ENCODE data around the gene NEAT1. TPM values are rescaled to one million over a fixed set of nuclear protein-coding genes. Genes with fewer than 3 reads are reported as not detected.
"Not testable (repeated sequence)": the region's sequence is repeated elsewhere in the genome, so short reads cannot be mapped to it uniquely, and the experiment has no call there.

The NEAT1 gene
- total RNA-seq, 4 donors from 2014 or later: 24.1 to 472 (median 32.8) TPM

DNA sequence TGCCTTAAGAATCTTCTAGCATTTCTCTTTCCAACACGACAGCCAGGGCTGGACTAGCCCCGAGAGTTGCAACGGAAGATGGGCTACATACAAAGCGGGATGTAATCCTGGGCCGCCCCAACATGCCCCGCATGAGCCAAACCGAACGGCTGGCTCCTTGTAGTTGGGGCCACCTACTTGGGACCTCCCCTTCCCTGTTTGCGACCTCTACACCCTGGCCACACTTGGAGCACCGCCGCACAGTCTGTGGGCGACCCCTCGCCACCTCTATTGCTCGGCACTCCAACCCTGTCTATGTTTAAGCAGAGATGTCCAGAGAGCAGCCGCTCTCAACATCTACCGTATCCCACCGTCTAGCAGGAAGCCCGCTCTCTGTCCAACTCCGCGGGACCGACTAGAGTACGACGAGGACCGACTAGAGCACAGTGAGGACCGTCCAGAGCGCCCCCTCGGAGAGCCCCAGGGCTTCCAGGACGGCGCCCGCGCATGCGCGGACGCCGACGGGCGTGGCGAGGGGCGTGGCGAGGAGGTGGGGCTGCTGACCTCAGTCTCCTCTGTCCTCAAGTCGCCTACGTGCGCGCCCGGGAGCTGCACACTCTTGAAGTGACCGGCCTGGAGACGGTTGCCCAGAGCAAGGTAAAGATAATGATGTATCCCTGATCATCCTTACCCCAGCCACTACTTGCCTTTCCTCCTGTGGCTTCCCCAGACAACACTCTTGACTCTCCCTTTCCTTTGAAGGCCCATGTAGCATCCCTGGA, 32.3 kb downstream of the NEAT1 start:
- H3K27me3 ChIP-seq: no peaks in the 10 kb centered on the region
- intact Hi-C loops (cut with DNase I; ENCODE audit: low total_unique reads) (loop anchor here (2.0 kb wide), 2 partner anchors 16 to 38 kb away; no protein-coding TSS in a partner anchor), in situ Hi-C loops (cut with MboI; ENCODE audit: low sequenced_read_pairs in 4 of 4) (no loop called here)
- peaks cover 12 to 16% of the 10 kb centered on the region in 2 donors for H3K4me1 ChIP-seq
- H3K27ac ChIP-seq: peak overlapping the region; percentile 87 to 93 (median 90)
- H3K9me3 ChIP-seq: no peaks in the 10 kb centered on the region
- no peaks in the 10 kb centered on the region for H3K36me3 ChIP-seq
- TF ChIP-seq CTCF (IDR thresholded peaks at IDR 0.05 in 4 of 5, conservative IDR thresholded peaks at IDR 0.05 in 1 of 5) (no peak), POLR2A (IDR thresholded peaks at IDR 0.05) (peak; percentile 83 to 95)
- peak; percentile 88 to 94 for DNase-seq
- peak; percentile 80 to 88 for ATAC-seq
- H3K4me3 ChIP-seq: peak overlapping the region; percentile 55 to 74 (median 58)

GRCh38 chr11:65456418-65456817, 33.8 kb downstream of the NEAT1 start:
- Histone ChIP-seq H3K9me3 (no peaks in the 10 kb centered on the region), H3K27ac (peak overlapping the region in 1 of 4 donors; percentile 93), H3K36me3 (no peaks in the 10 kb centered on the region), H3K4me1 (peaks cover 12 to 16% of the 10 kb centered on the region in 2 donors), H3K27me3 (no peaks in the 10 kb centered on the region), H3K4me3 (no peak overlapping the region)
- TF ChIP-seq CTCF (IDR thresholded peaks at IDR 0.05 in 4 of 5, conservative IDR thresholded peaks at IDR 0.05 in 1 of 5) (no peak), POLR2A (IDR thresholded peaks at IDR 0.05) (no peak)
- no peak for DNase-seq
- no peak for ATAC-seq
- intact Hi-C loops (cut with DNase I; ENCODE audit: low total_unique reads): no loop called here
- in situ Hi-C loops (cut with MboI; ENCODE audit: low sequenced_read_pairs in 4 of 4): no loop called here

DNA sequence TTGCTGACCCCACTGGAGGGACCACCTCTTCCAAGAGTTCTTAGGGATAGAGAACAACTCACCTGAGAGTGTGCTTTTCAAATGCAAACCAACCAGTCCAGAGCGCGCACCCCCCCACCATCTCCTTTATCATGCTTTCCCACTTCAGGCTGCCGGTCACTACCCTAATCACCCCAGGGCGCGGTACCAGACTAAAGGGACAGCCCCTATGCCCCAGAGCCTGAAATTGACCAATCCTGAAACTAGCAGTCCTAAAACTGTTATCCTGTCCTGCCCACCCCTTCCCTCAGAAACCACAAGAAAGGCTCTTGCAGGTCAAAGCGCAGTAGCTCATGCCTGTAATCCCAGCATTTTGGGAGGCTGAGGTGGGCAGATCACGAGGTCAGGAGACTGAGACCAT, 37.0 kb downstream of the NEAT1 start:
- Histone ChIP-seq H3K4me1 (peaks cover 6 to 11% of the 10 kb centered on the region in 2 donors), H3K27ac (no peak overlapping the region), H3K27me3 (no peaks in the 10 kb centered on the region), H3K9me3 (no peaks in the 10 kb centered on the region), H3K4me3 (no peak overlapping the region), H3K36me3 (no peaks in the 10 kb centered on the region)
- DNase-seq: peak in 1 of 2 donors; percentile 9
- TF ChIP-seq CTCF (IDR thresholded peaks at IDR 0.05 in 4 of 5, conservative IDR thresholded peaks at IDR 0.05 in 1 of 5): no peak
- no peak for TF ChIP-seq POLR2A (IDR thresholded peaks at IDR 0.05)
- intact Hi-C loops (cut with DNase I; ENCODE audit: low total_unique reads): no loop called here
- in situ Hi-C loops (cut with MboI; ENCODE audit: low sequenced_read_pairs in 4 of 4): no loop called here
- no peak for ATAC-seq

DNA sequence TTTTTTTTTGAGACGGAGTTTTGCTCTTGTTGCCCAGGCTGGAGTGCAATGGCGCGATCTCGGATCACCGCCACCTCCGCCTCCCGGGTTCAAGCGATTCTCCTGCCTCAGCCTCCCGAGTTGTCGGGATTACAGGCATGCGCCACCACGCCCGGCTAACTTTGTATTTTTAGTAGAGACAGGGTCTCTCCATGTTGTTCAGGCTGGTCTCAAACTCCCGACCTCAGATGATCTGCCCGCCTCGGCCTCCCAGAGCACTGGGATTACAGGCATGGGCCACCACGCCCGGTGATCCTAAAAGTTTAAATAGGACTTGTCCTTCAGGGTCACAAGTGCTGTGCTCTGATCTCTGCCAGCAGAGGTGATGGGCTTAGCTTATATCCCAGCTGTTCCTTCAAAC, 42.9 kb downstream of the NEAT1 start:
- H3K27me3 ChIP-seq; DNase-seq; intact Hi-C loops (cut with DNase I; ENCODE audit: low total_unique reads); ATAC-seq; H3K4me3 ChIP-seq; H3K9me3 ChIP-seq; H3K36me3 ChIP-seq: not testable (repeated sequence)
- Histone ChIP-seq H3K27ac (peak overlapping the region in 1 of 4 donors; percentile 27), H3K4me1 (peaks cover 12 to 15% of the 10 kb centered on the region in 2 donors)
- in situ Hi-C loops (cut with MboI; ENCODE audit: low sequenced_read_pairs in 4 of 4): loop anchor here in 1 of 4 donors (10.0 kb wide), 1 partner anchor 51 kb away; no protein-coding TSS in a partner anchor

DNA sequence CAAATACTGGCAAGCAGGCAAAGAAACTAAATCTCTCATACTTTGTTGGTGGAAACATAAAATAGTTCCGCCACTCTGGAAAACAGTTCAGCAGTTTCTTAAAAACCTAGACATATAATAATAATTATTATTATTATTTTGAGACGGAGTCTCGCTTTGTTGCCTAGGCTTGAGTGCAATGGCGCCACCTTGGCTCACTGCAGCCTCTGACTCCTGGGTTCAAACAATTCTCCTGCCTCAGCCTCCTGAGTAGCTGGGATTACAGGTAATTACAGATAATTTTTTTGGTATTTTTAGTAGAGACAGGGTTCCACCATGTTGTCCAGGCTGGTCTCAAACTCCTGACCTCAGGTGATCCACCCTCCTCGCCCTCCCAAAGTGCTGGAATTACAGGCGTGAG, 44.7 kb downstream of the NEAT1 start:
- H3K36me3 ChIP-seq; H3K27me3 ChIP-seq; H3K9me3 ChIP-seq; ATAC-seq; DNase-seq; intact Hi-C loops (cut with DNase I; ENCODE audit: low total_unique reads); H3K4me3 ChIP-seq: not testable (repeated sequence)
- Histone ChIP-seq H3K27ac (peak overlapping the region in 1 of 4 donors; percentile 97), H3K4me1 (peaks cover 26 to 29% of the 10 kb centered on the region in 2 donors)
- in situ Hi-C loops (cut with MboI; ENCODE audit: low sequenced_read_pairs in 4 of 4): loop anchor here in 1 of 4 donors (10.0 kb wide), 1 partner anchor 53 kb away; no protein-coding TSS in a partner anchor

All from gastrocnemius medialis (tissue), 4 donors.